Activated T-helper 1 cell treated with Interleukin-2 at 50 U/mL for 16 hours (primary cell): ENCODE measurements around the gene CCDC171.
"Not testable (repeated sequence)": the region's sequence is repeated elsewhere in the genome, so short reads cannot be mapped to it uniquely, and the experiment has no call there.

Source experiments
- DNase-seq: peaks from one replicate; pipeline ENCODE4 v3.0.0-alpha.2; 2020; ENCODE audit warnings: low read depth

The CCDC171 gene

GRCh38 chr9:15697446-15697851 is 144.6 kb downstream of the CCDC171 start:
- no peak for DNase-seq

GRCh38 chr9:15699876-15700559 is 147.2 kb downstream of the CCDC171 start:
- DNase-seq, result not testable (repeated sequence)

GRCh38 chr9:15707000-15707399 is 154.2 kb downstream of the CCDC171 start:
- no peak for DNase-seq

- no peak for DNase-seq
Measured at GRCh38 chr9:15711531-15711930, 158.7 kb downstream of the CCDC171 start.

DNA sequence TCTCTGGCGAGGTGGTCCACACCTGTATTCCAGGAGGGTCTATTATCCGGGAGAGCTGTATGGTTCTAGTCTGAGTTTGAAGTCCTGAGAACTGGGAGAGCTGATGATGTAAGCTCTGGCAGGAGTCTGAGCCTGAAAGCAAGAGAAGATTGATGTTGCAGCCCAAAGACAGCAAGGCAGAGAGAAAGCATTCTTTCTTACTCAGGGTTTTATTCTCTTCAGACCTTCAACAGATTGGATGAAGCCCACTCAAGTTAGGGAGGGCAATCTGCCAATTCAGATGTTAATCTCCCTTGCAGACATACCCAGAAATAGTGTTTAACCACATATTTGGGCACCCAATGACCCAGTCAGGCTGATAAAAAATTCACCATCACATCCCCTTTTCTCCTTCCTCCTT is 159.1 kb downstream of the CCDC171 start:
- no peak for DNase-seq

DNA sequence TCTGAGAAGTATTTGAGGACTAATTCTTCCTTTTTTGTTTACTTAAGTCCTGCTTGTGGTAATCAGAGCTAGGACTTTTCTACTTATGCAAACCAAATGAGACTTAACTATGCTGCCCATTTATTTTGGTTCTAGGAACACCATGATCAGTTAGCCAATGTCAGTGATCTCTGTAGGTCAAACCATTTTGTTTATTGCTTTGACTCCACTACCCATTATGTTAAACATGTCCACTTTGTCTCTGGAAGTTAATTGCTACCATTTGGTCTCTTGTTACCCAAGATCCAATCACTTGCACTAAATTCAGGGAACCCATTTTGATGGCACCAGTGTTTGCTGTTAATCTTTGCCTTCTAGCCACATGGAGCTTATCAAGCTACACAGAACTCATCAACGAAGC is 161.9 kb downstream of the CCDC171 start:
- DNase-seq, result no peak

DNA sequence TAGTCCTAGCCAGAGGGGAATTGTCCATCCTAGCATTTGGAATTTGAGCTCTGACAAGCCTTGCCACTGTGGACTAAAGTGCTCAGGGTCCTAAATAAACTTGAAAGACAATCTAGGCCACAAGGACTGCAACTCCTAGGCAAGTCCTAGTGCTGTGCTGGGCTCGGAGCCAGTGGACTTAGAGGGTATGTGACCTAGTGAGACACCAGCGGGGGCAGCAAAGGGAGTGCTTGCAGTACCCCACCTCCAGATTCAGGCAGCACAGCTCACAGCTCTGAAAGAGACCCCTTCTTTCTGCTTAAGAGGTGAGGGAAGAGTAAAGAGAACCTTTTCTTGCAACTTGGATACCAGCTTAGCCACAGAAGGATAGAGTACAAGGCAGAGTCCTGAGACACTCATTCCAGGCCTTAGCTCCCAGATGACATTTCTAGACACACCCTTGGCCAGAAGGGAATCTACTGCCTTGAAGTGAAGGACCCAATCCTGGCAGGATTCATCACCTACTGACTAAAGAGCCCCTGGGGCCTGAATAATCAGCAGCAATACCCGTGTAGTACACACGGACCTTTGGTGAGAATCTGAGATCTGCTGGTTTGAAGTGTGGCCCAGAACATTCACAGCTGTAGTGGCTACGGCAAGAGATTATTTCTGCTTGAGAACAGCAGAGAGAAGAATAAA is 164.6 kb downstream of the CCDC171 start:
- DNase-seq, result no peak

- DNase-seq, result no peak
Measured at GRCh38 chr9:15718423-15718822, 165.6 kb downstream of the CCDC171 start.

DNA sequence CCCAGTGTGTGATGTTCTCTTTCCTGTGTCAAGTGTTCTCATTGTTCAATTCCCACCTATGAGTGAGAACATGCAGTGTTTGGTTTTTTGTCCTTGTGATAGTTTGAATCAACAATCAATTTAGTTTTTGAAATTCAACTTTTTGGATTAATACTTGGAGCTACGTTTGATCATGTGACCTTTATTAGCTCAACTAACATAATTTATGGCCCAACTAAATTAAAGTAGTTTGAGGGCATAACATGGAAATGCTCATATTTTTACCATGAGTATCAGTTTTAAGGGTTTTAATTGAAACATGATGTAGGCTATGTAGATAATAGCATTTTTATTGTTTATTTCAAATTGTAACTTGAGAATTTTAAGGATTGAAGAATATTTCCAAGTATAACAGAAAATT is 168.0 kb downstream of the CCDC171 start:
- no peak for DNase-seq

GRCh38 chr9:15722888-15723287 is 170.0 kb downstream of the CCDC171 start:
- DNase-seq, result no peak

DNA sequence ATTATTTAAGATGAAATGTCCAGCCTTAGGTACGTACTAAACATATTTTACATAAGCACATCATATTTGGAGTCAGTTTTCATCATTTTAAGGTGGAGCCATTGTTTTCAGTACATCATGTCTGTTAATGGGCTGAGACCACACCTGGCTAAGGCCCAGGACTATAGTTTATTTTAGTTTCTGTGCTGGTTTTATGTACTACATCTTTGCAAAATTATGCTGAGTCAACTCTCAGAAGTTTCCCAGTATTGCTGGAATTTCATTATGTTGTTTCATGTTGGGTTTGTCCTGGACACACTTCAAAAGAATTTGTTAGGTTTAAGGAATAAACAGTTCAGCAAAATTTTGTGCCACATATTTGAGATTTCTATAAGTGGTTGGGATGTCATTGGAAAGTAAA is 171.2 kb downstream of the CCDC171 start:
- no peak for DNase-seq

GRCh38 chr9:15724612-15725011 is 171.8 kb downstream of the CCDC171 start:
- DNase-seq, result no peak

- no peak for DNase-seq
Measured at GRCh38 chr9:15725953-15726352, 173.1 kb downstream of the CCDC171 start.

GRCh38 chr9:15729507-15729906 is 176.7 kb downstream of the CCDC171 start:
- DNase-seq, result no peak

DNA sequence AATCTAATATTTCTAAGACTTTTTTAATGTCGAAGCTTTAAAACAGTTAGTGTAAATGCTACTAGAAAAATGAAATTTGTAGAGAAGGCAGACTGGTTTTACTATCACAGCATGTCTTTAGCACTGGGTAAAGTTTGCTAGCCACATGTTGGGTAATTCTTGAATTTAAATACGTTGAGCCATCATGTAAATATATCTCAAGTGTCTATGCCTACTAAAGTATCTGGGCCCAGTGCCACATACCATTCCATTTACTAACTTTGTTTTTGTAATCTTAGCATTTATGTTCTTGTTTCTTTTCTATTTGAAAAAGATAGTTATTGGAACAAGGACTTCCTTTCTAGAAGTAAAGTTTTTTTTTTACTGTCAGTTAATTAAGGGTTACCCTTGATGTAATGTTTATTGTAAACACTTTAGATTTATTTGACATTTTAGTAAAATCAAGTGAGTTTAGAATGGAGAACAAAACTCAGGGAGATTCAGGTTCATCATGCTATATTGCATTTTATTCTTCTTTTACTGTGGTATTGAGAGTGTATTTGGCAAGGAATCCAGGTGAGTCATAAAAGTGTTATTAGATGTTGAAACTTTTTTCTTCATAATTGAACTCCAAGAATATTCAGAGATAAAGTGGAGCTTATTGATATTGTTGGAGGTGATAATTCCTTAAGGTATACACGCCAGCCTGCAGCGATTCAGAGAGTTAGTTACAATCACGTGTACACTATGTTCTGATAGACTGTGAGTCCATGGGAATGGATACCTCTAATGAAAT is 182.4 kb downstream of the CCDC171 start:
- no peak for DNase-seq

DNA sequence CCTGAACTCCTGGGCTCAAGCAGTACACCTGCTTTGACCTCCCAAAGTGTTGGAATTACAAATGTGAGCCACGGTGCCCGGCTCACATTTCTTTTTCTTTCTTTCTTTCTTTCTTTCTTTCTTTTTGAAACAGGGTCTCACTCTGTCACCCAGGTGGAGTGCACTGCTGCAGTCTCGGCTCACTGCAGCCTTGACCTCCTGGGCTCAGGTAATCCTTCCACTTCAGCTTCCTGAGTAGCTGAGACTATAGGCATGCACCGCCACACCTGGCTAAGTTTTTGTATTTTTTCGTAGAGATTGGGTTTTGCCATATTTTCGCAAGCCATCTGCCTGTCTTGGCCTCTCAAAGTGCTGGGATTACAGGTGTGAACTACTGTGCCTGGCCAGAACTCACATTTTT is 183.7 kb downstream of the CCDC171 start:
- no peak for DNase-seq

- no peak for DNase-seq
Measured at GRCh38 chr9:15738011-15738410, 185.2 kb downstream of the CCDC171 start.

GRCh38 chr9:15741015-15741414 is 188.2 kb downstream of the CCDC171 start:
- no peak for DNase-seq

- DNase-seq, result no peak
Measured at GRCh38 chr9:15743512-15743911, 190.7 kb downstream of the CCDC171 start.

DNA sequence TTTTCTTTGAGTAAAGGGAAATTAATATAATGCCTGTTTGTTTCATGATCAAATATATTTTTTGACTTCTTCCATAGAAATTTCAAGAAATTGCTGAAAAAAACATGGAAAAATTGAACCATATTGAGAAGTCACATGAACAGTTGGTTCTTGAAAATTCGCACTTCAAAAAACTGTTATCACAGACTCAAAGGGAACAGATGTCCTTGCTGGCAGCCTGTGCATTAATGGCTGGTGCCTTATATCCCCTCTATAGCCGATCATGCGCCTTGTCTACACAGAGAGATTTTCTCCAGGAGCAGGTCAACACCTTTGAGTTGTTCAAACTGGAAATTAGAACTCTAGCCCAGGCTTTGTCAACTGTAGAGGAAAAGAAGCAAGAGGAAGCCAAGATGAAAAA is 191.4 kb downstream of the CCDC171 start:
- DNase-seq, result no peak

DNA sequence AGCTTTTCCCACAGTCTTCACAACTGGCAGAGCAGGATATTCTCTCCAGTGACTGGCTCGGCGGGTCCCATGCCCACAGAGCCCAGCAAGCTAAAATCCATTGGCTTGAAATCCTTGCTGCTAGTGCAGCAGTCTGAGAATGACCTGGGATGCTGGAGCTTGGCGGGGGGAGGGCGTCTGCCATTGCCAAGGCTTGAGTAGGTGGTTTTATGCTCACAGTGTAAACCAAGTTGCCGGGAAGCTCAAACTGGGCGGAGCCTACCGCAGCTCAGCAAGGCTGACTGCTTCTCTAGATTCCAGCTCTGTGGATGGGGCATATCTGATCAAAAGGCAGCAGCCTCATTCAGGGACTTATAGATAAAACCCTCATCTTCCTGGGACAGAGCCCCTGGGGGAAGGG is 194.1 kb downstream of the CCDC171 start:
- no peak for DNase-seq

DNA sequence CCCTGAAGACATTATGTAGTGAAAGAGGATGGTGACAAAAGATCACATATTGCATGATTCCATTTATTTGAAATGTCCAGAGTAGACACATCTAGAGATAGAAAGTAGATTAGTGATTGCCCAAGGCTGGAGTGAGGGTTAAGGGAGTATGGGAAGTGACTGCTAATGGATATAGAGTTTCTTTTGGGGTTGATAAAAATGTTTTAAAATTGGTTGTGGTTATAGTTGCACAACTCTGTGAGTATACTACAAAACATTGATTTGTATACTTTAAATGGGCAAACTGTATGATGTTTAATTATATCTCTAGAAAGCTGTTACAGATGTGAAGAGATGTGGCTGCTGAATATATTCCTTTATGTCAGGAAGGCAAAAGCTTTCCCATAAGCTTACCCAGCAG is 202.8 kb downstream of the CCDC171 start:
- DNase-seq, result no peak

DNA sequence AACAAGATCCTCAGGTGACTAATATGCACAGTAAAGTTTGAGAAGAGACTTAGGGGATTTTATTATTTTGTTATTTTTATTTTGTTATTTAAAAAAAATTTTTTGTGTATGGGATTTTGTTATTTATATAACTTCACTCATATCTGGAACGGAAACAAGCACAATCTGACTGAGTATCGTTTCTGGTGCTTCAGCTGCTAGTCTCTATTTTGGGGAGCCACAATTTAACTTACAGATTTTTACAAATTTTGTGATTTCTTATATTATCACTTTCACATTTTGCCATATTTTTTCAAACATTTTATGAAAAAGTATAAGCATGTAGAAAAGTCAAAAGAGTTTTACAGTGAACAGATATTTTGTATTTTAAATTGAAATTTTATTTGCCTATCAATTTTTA is 208.7 kb downstream of the CCDC171 start:
- no peak for DNase-seq
